MM.1S (cell line): Measurements from ENCODE around the gene CCDC6.

ENCODE experiments used
- CTCF ChIP-seq: fragments of 300-600 bp; sonication (generic); IDR thresholded peaks from 2 replicates; pipeline ENCODE4 v1.5.1; 2016; ENCODE audit warnings: antibody characterized with exemption, low read length, mixed read lengths
- EZH2 ChIP-seq: fragments of 300-600 bp; sonication (generic); optimal IDR thresholded peaks from 2 replicates; pipeline ENCODE3; 2017; ENCODE audit warnings: low read depth, mild to moderate bottlenecking, antibody characterized with exemption, low read length, mixed read lengths
- EZH2phosphoT487 ChIP-seq: fragments of 300-600 bp; sonication (generic); IDR thresholded peaks from 2 replicates; pipeline ENCODE4 v1.6.1; 2018; ENCODE audit warnings: antibody characterized with exemption, low read length

DNA sequence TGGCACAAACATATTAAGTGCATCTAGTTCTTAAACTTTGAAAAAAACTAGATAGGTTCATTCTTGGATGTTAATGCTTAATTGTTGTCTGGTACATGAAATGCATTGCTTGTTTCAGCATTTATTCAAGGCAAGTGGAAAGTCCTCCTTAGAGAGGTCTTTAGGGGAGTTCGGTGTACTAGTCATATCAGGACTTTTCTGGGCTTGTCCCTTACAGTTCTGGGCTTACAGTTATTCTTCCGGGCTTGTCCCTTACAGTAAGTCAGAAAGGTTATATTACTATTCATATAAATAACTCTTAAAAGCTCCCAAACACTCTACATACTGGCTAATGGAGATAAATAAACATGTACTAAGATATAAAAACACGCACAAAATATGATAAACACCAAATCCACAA, 91.5 kb downstream of the CCDC6 start:
- TF ChIP-seq CTCF (no peak), EZH2 (no peak), EZH2phosphoT487 (no peak)
